RWPE2 (cell line): ENCODE results near the gene MRPS26.
"Not testable (repeated sequence)": the region's sequence is repeated elsewhere in the genome, so short reads cannot be mapped to it uniquely, and the experiment has no call there.

ENCODE experiments used
- ATAC-seq: fragments of 200-7000 bp; cut with Tn5 transposase; 3 replicates; pipeline ENCODE4 v1.9.1; 2021; ENCODE audit warnings: low read depth
- DNase-seq: peaks from one replicate; pipeline ENCODE4 v3.0.0-alpha.2; 2020; ENCODE audit warnings: low spot score
- H3K27ac ChIP-seq: fragments of 450-650 bp; 2 replicates; pipeline ENCODE4 v1.5.1; 2017; ENCODE audit warnings: mild to moderate bottlenecking; ENCODE audit not compliant: poor library complexity, severe bottlenecking
- H3K27me3 ChIP-seq: fragments of 250-450 bp; sonication (Bioruptor Pico); 2 replicates; pipeline ENCODE4 v1.5.1; 2021; ENCODE audit warnings: mild to moderate bottlenecking, moderate library complexity; ENCODE audit not compliant: insufficient read depth, poor library complexity, severe bottlenecking
- H3K36me3 ChIP-seq: fragments of 250-450 bp; sonication (Bioruptor Pico); 2 replicates; pipeline ENCODE4 v1.5.1; 2020; ENCODE audit warnings: low read depth, mild to moderate bottlenecking, moderate library complexity
- H3K4me1 ChIP-seq: fragments of 250-450 bp; sonication (Bioruptor Pico); 2 replicates; pipeline ENCODE4 v1.5.1; 2021; ENCODE audit warnings: mild to moderate bottlenecking, moderate library complexity; ENCODE audit not compliant: insufficient read depth, poor library complexity, severe bottlenecking
- H3K4me3 ChIP-seq: fragments of 250-450 bp; sonication (Bioruptor Pico); 2 replicates; pipeline ENCODE4 v1.5.1; 2021; ENCODE audit warnings: mild to moderate bottlenecking, moderate library complexity; ENCODE audit not compliant: severe bottlenecking
- H3K9me3 ChIP-seq: fragments of 250-450 bp; sonication (Bioruptor Pico); 2 replicates; pipeline ENCODE4 v1.5.1; 2021; ENCODE audit warnings: mild to moderate bottlenecking, moderate library complexity; ENCODE audit not compliant: severe bottlenecking
- TF ChIP-seq, protein P1 (sequence below): fragments of 450-650 bp; IDR thresholded peaks from one replicate; pipeline ENCODE4 v1.5.1; 2017; ENCODE audit warnings: mild to moderate bottlenecking, moderate library complexity; ENCODE audit not compliant: poor library complexity, severe bottlenecking

The MRPS26 gene

GRCh38 chr20:3070725-3071124, 24.9 kb downstream of the MRPS26 start:
- DNase-seq (no peak), ATAC-seq (no peak)
- TF ChIP-seq, protein P1, sequence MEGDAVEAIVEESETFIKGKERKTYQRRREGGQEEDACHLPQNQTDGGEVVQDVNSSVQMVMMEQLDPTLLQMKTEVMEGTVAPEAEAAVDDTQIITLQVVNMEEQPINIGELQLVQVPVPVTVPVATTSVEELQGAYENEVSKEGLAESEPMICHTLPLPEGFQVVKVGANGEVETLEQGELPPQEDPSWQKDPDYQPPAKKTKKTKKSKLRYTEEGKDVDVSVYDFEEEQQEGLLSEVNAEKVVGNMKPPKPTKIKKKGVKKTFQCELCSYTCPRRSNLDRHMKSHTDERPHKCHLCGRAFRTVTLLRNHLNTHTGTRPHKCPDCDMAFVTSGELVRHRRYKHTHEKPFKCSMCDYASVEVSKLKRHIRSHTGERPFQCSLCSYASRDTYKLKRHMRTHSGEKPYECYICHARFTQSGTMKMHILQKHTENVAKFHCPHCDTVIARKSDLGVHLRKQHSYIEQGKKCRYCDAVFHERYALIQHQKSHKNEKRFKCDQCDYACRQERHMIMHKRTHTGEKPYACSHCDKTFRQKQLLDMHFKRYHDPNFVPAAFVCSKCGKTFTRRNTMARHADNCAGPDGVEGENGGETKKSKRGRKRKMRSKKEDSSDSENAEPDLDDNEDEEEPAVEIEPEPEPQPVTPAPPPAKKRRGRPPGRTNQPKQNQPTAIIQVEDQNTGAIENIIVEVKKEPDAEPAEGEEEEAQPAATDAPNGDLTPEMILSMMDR = no peak
- Histone ChIP-seq H3K4me3 (no peak overlapping the region), H3K9me3 (no peaks in the 10 kb centered on the region), H3K4me1 (no peaks in the 10 kb centered on the region), H3K27ac (no peak overlapping the region), H3K36me3 (no peaks in the 10 kb centered on the region), H3K27me3 (peaks cover 12% of the 10 kb centered on the region)

DNA sequence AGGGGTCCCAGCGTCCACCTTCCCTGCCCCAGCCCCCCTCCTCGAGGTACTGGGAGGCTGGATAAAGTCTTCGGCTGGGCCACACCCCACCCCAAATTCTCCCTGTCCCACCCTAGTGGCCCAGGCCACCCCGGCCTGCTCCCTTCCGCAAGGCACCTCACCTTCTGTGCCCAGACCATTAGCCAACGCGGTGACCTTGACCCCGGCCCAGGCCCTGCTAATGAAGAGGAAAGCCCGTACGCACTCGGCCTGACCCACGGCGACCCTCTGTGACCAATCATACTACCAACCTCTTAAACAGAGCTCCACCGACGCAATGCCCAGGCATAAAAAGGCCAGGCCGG, 25.4 kb downstream of the MRPS26 start:
- no peak for ATAC-seq
- TF ChIP-seq, protein P1 = no peak
- no peaks in the 10 kb centered on the region for H3K4me1 ChIP-seq
- no peak overlapping the region for H3K4me3 ChIP-seq
- H3K27me3 ChIP-seq = peaks cover 12% of the 10 kb centered on the region
- no peak overlapping the region for H3K27ac ChIP-seq
- no peaks in the 10 kb centered on the region for H3K36me3 ChIP-seq
- no peak for DNase-seq
- H3K9me3 ChIP-seq = no peaks in the 10 kb centered on the region

DNA sequence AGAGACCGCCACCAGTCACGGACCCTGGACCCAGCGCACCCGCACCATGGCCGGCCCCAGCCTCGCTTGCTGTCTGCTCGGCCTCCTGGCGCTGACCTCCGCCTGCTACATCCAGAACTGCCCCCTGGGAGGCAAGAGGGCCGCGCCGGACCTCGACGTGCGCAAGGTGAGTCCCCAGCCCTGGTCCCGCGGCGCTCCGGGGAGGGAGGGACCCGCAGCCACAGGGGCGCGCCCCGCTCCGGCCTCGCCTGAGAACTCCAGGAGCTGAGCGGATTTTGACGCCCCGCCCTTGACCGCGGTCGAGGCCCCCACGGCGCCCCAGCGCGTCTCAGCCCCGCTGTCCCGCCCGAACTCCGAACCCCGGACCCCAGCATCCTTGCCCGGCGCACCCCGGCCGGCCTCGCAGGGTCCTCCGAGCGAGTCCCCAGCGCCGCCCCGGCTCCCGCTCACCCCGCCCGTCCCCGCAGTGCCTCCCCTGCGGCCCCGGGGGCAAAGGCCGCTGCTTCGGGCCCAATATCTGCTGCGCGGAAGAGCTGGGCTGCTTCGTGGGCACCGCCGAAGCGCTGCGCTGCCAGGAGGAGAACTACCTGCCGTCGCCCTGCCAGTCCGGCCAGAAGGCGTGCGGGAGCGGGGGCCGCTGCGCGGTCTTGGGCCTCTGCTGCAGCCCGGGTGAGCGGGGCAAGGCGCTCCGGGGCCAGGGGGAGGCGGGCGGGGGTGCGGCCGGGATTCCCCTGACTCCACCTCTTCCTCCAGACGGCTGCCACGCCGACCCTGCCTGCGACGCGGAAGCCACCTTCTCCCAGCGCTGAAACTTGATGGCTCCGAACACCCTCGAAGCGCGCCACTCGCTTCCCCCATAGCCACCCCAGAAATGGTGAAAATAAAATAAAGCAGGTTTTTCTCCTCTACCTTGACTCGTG, 26.0 kb downstream of the MRPS26 start, which contains the start of gene OXT:
TSS of gene OXT (plus strand) at position 11 of the 920 bp plus-strand sequence. CDS start at position 47, 36 bp downstream.
- H3K4me1 ChIP-seq = no peaks in the 10 kb centered on the region
- no peak; the same call in 2 of the 3 replicates for ATAC-seq
- no peak within 1 kb of the TSS for H3K27ac ChIP-seq
- DNase-seq = no peak
- H3K9me3 ChIP-seq = no peaks in the 10 kb centered on the region
- H3K4me3 ChIP-seq = no peak within 1 kb of the TSS
- H3K36me3 ChIP-seq = no peaks in the 10 kb centered on the region
- peaks cover 12% of the 10 kb centered on the region for H3K27me3 ChIP-seq
- TF ChIP-seq, protein P1 = no peak

GRCh38 chr20:3072530-3073250, 26.8 kb downstream of the MRPS26 start:
- no peak for ATAC-seq
- H3K27me3 ChIP-seq = peaks cover 12% of the 10 kb centered on the region
- no peak for DNase-seq
- no peaks in the 10 kb centered on the region for H3K9me3 ChIP-seq
- H3K36me3 ChIP-seq = no peaks in the 10 kb centered on the region
- no peak overlapping the region for H3K27ac ChIP-seq
- no peak overlapping the region for H3K4me3 ChIP-seq
- TF ChIP-seq, protein P1 = no peak
- no peaks in the 10 kb centered on the region for H3K4me1 ChIP-seq

GRCh38 chr20:3073251-3073643, 27.4 kb downstream of the MRPS26 start:
- peaks cover 12% of the 10 kb centered on the region for H3K27me3 ChIP-seq
- H3K4me3 ChIP-seq, H3K27ac ChIP-seq, H3K9me3 ChIP-seq, H3K36me3 ChIP-seq, ATAC-seq, H3K4me1 ChIP-seq, DNase-seq: not testable (repeated sequence)
